Mononuclear cell (primary cell): ENCODE results near the gene HMGCS2. TPM values are rescaled to one million over a fixed set of nuclear protein-coding genes. Genes with fewer than 3 reads are reported as not detected.

Source experiments
- H3K27me3 ChIP-seq: 2 replicates; pipeline ENCODE4 v1.6.0; 2011; ENCODE audit warnings: low read length, control low read depth; ENCODE audit not compliant: insufficient read depth
- H3K4me1 ChIP-seq: 2 replicates; pipeline ENCODE4 v1.5.1; 2011; ENCODE audit warnings: mild to moderate bottlenecking, low read length, control low read depth; ENCODE audit not compliant: insufficient read depth
- H3K4me3 ChIP-seq: 2 replicates; pipeline ENCODE4 v1.5.1; 2011; ENCODE audit warnings: mild to moderate bottlenecking, low read length, moderate library complexity
- H3K9me3 ChIP-seq: 2 replicates; pipeline ENCODE4 v1.5.1; 2011; ENCODE audit warnings: low read depth, mild to moderate bottlenecking, control low read depth, low read length
- total RNA-seq: library from RNA; depleted of rRNA; stranded (reverse); fragments of >200 nt; gene quantifications from one replicate; pipeline ENCODE4 v1.2.3, GENCODE V29; 2012

HMGCS2 gene
- total RNA-seq: not detected

DNA sequence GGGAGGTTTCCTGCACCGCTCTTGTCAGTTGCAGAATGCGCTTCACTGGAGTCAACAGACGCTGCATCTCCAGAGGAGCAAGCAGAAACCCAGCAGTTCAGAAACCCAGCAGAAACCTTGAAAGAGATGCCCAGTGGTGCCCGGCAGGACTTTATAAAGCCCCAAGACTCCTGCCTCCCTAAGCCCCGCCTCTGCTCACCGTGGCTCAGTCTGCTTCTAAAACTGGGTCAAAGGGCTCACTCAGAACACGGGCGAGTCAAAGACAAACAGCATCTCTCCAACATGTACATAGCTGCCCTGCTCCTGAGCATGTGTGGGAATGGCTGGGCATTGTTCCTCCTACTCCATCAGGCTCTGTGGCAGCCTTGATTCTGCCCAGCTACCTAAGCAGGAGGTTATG lies at the start of gene HMGCS2:
HMGCS2 (minus strand) TSS at position 128 of the 400 bp plus-strand sequence; CDS start at position 67, 61 bp downstream.
- Histone ChIP-seq H3K27me3 (peaks cover 3% of the 10 kb centered on the region), H3K4me1 (no peaks in the 10 kb centered on the region), H3K4me3 (no peak within 1 kb of the TSS), H3K9me3 (no peaks in the 10 kb centered on the region)

DNA sequence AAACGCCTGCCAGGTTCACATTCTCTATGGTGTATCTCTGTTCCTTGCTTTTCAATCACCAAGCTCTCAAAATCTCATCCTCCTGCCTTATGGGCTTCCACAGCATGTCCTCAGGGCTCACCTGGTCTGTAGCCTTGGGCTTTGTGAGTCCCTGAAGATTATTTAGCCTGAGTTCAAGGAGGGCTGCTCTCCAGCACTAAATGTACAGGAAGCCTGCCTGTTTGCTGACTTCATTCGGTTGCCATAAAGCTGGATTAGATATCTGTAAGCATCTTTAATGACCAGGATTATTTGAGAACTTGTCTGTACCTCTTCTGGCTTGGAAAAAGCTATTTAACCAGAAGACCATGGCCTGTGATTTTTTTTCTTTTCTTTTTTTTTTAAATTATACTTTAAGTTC lies 49.5 kb upstream of the HMGCS2 start:
- Histone ChIP-seq H3K27me3 (no peaks in the 10 kb centered on the region), H3K9me3 (no peaks in the 10 kb centered on the region), H3K4me3 (no peak overlapping the region), H3K4me1 (no peaks in the 10 kb centered on the region)

- Histone ChIP-seq H3K4me1 (no peaks in the 10 kb centered on the region), H3K4me3 (no peak overlapping the region), H3K9me3 (no peaks in the 10 kb centered on the region), H3K27me3 (no peaks in the 10 kb centered on the region)
These were observed 47.7 kb upstream of the HMGCS2 start for GRCh38 chr1:119816407-119816806.

- Histone ChIP-seq H3K4me3 (no peak overlapping the region), H3K4me1 (no peaks in the 10 kb centered on the region), H3K9me3 (no peaks in the 10 kb centered on the region), H3K27me3 (no peaks in the 10 kb centered on the region)
These were observed 47.2 kb upstream of the HMGCS2 start for GRCh38 chr1:119815928-119816327.

GRCh38 chr1:119815361-119815760 lies 46.7 kb upstream of the HMGCS2 start:
- Histone ChIP-seq H3K4me1 (no peaks in the 10 kb centered on the region), H3K4me3 (no peak overlapping the region), H3K27me3 (no peaks in the 10 kb centered on the region), H3K9me3 (no peaks in the 10 kb centered on the region)

- no peak overlapping the region for H3K4me3 ChIP-seq
- H3K4me1 ChIP-seq: no peaks in the 10 kb centered on the region
- H3K27me3 ChIP-seq: no peaks in the 10 kb centered on the region
- no peaks in the 10 kb centered on the region for H3K9me3 ChIP-seq
These were observed 45.6 kb upstream of the HMGCS2 start for GRCh38 chr1:119814288-119814687.

DNA sequence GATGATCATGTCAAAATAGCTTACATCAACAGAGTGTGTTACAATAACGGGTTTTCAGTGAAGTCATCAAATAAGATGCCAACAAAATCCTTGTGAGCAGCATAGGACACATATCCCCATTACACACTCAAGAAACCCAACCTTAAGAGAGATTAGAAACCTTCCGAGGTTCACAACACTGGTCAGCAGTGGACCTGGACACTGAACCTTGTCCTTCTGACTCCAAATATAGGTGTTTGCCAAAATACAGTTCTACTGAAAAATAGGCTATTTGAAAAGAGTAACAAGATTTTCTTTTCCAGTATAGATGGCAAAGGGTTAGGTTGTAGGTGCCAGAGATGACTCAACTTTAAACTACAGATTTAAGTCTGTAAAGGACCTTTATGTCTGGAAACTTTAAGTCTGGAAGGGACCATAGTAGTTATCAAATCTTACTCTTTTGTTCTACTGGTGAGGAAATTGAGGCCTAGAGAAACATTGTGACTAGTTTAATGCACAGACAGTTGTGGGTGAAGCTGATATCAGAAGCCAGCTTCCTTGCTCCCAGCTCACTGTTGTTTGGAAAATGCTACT lies 43.4 kb upstream of the HMGCS2 start:
- no peak overlapping the region for H3K4me3 ChIP-seq
- peaks cover 4% of the 10 kb centered on the region for H3K4me1 ChIP-seq
- H3K9me3 ChIP-seq: no peaks in the 10 kb centered on the region

GRCh38 chr1:119811387-119811786 lies 42.7 kb upstream of the HMGCS2 start, which contains the start of gene REG4:
TSS of gene REG4 (minus strand) at chr1:119811460. CDS start at chr1:119808769, 2,691 bp downstream.
- no peak within 1 kb of the TSS for H3K4me3 ChIP-seq
- peaks cover 4% of the 10 kb centered on the region for H3K4me1 ChIP-seq
- H3K27me3 ChIP-seq: peaks cover 5% of the 10 kb centered on the region
- no peaks in the 10 kb centered on the region for H3K9me3 ChIP-seq

More for the DNA sequence above, 43.4 kb upstream of the HMGCS2 start:
- H3K27me3 ChIP-seq: peaks cover 5% of the 10 kb centered on the region

GRCh38 chr1:119808972-119809550 lies 40.4 kb upstream of the HMGCS2 start:
- peaks cover 4% of the 10 kb centered on the region for H3K4me1 ChIP-seq
- H3K9me3 ChIP-seq: no peaks in the 10 kb centered on the region
- peaks cover 5% of the 10 kb centered on the region for H3K27me3 ChIP-seq
- H3K4me3 ChIP-seq: no peak overlapping the region

GRCh38 chr1:119808491-119808890 lies 39.8 kb upstream of the HMGCS2 start:
- Histone ChIP-seq H3K27me3 (peaks cover 5% of the 10 kb centered on the region), H3K4me1 (peaks cover 4% of the 10 kb centered on the region), H3K4me3 (no peak overlapping the region), H3K9me3 (no peaks in the 10 kb centered on the region)

DNA sequence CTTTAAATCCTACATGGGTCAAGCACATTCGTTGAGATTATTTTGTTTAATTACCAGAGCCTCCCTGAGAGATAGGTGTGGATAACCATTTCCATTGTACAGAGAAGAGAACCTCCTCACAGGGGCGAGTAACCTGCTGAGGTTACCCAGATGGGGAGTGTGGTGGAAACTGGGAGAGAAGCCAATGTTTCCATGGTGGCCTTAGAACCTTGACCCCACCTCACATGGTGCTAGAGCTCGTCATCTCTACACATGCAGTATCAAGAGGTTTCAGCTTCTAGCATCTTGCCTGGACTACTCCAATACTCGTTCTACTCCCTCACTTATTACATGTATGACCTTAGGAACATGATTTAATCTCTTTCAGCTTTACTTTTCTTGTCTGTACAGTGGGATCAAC lies 37.8 kb upstream of the HMGCS2 start:
- H3K4me1 ChIP-seq: peaks cover 4% of the 10 kb centered on the region
- H3K27me3 ChIP-seq: peaks cover 5% of the 10 kb centered on the region
- no peaks in the 10 kb centered on the region for H3K9me3 ChIP-seq
- H3K4me3 ChIP-seq: no peak overlapping the region

- H3K9me3 ChIP-seq: no peaks in the 10 kb centered on the region
- H3K4me3 ChIP-seq: no peak overlapping the region
- H3K27me3 ChIP-seq: peaks cover 5% of the 10 kb centered on the region
- peaks cover 4% of the 10 kb centered on the region for H3K4me1 ChIP-seq
These were observed 37.0 kb upstream of the HMGCS2 start for GRCh38 chr1:119805746-119806145.

- peaks cover 4% of the 10 kb centered on the region for H3K4me1 ChIP-seq
These were observed 36.5 kb upstream of the HMGCS2 start for GRCh38 chr1:119805247-119805646.

DNA sequence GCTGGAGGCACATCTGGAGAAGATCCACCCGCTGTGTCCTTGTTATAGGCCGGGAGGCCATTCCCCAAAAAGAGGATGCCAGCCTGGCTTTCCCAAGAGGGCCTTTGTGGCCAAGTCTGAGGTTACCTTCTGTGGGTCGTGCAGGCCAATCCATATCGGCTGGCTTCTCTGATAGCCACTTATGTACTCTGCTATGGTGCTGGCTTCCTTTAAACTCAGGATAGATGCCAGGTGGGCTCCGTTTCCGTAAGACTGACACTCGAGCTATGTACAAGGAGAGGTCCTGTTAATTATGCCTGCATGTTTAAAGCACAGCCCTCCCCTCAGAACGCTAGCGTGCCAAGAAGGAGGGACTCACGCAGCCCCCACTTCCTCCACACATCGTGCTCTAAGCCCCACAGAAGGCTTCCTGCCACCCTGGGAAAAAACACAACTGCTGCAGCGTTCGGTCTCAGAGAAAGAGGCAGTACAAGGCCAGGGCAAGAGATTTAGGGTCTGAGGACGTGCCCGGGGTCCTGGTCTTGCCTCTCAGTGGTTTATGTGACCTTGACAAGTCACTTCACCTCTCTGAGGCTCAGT lies 31.0 kb upstream of the HMGCS2 start:
- H3K27me3 ChIP-seq: no peaks in the 10 kb centered on the region
- H3K4me3 ChIP-seq: no peak overlapping the region
- H3K4me1 ChIP-seq: no peaks in the 10 kb centered on the region
- H3K9me3 ChIP-seq: no peaks in the 10 kb centered on the region

More at GRCh38 chr1:119805247-119805646, 36.5 kb upstream of the HMGCS2 start:
- no peak overlapping the region for H3K4me3 ChIP-seq
- H3K27me3 ChIP-seq: peaks cover 5% of the 10 kb centered on the region
- no peaks in the 10 kb centered on the region for H3K9me3 ChIP-seq

DNA sequence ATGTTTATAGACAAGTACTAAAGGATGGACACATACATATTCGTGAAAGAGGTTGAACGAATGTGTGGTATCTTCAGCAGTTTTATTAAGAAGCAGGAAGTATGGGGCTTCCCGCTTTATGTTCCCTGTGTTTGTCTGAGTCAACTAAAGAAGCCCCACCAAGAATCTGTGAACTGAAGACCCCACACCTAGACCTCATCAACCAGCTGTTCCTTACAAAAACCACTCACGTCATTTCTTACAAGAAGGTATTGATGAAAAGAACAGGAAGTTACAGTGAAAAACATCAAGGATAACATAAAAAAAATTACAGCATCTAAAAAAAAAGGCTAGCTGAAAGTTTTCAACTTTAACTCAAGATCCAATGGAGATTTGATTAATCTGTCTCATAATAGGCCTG lies 30.3 kb upstream of the HMGCS2 start:
- Histone ChIP-seq H3K27me3 (no peaks in the 10 kb centered on the region), H3K4me1 (no peaks in the 10 kb centered on the region), H3K4me3 (no peak overlapping the region), H3K9me3 (no peaks in the 10 kb centered on the region)

DNA sequence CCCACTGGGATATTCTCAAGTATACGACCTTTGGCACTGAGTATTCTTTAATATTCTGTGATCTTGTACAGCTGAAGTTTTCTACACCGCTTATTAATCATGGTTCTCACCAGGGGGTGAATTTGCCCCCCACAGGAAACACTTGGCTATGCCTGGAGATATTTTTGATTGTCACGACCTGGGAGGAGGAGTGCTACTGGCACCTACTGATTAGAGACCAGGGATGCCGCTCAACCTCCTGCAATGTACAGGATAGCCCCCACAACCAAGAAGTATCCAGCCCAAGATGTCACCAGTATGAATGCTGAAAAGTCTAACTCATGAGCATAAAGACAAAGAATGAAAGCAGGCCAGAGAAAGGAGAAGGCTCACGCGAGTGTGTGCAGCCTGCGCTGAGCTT lies 28.9 kb upstream of the HMGCS2 start:
- Histone ChIP-seq H3K4me1 (no peaks in the 10 kb centered on the region), H3K9me3 (no peaks in the 10 kb centered on the region), H3K27me3 (no peaks in the 10 kb centered on the region), H3K4me3 (no peak overlapping the region)
